ENCODE data around the gene TTBK2. TPM values are rescaled to one million over a fixed set of nuclear protein-coding genes. Genes with fewer than 3 reads are reported as not detected.

TTBK2 gene
- total RNA-seq, 1 experiment from 2014 or later: 10.6 TPM

GRCh38 chr15:42695527-42696071 lies 225.0 kb downstream of the TTBK2 start:
- Histone ChIP-seq H4K8ac (replicated peaks; ENCODE audit: insufficient read length, low read depth, low read length) (no peak overlapping the region), H2BK15ac (ENCODE audit: low read depth, low read length) (no peak overlapping the region), H2BK20ac (ENCODE audit: low read depth, low read length, poor library complexity, severe bottlenecking) (no peak overlapping the region), H3K23ac (ENCODE audit: insufficient read length, low read depth, low read length) (no peak overlapping the region), H3K27ac (ENCODE audit: insufficient read length, low read depth, low read length) (no peak overlapping the region), H4K5ac (ENCODE audit: insufficient read length, low read depth, low read length) (no peak overlapping the region), H3K4me1 (ENCODE audit: insufficient read depth, low read length) (no peaks in the 10 kb centered on the region), H4K91ac (ENCODE audit: insufficient read length, low read depth, low read length) (no peak overlapping the region), H3K27me3 (ENCODE audit: insufficient read depth, low read length) (no peaks in the 10 kb centered on the region), H3K18ac (ENCODE audit: insufficient read length, low read depth, low read length) (no peak overlapping the region), H3K4me2 (ENCODE audit: insufficient read depth, insufficient read length, low read length) (no peak overlapping the region), H2AK5ac (ENCODE audit: insufficient read length, low read length) (no peak overlapping the region), H2AFZ (ENCODE audit: low read length) (no peak overlapping the region), H3K9me3 (ENCODE audit: control insufficient read depth, low read depth, low read length) (no peaks in the 10 kb centered on the region), H3T11ph (ENCODE audit: low read length) (no peak overlapping the region), H4K20me1 (ENCODE audit: control insufficient read depth, insufficient read depth, insufficient read length) (no peaks in the 10 kb centered on the region), H3K4ac (ENCODE audit: low read depth, low read length) (no peak overlapping the region), H2BK5ac (ENCODE audit: insufficient read length, low read length) (no peak overlapping the region), H2BK12ac (ENCODE audit: insufficient read length, low read depth, low read length) (no peak overlapping the region), H3K56ac (ENCODE audit: insufficient read length, low read depth, low read length) (no peak overlapping the region), H2BK120ac (ENCODE audit: low read depth, low read length, poor library complexity, severe bottlenecking) (no peak overlapping the region), H3K23me2 (ENCODE audit: insufficient read length, low read depth, low read length, poor library complexity, severe bottlenecking) (no peaks in the 10 kb centered on the region), H3K79me1 (ENCODE audit: insufficient read depth, low read depth, low read length, poor library complexity, severe bottlenecking) (no peaks in the 10 kb centered on the region), H3K9ac (ENCODE audit: extremely low read depth, insufficient read length, low read length) (no peak overlapping the region), H3K79me2 (ENCODE audit: insufficient read depth, low read length) (no peaks in the 10 kb centered on the region), H3K14ac (ENCODE audit: insufficient read depth, low read length) (no peak overlapping the region; the same call in 1 of the 2 replicates)
- H3K27ac Mint-ChIP-seq: no peak overlapping the region; a peak in 1 of 7 replicates
- no CpG with 5 or more reads among the region's 6 CpGs for WGBS (ENCODE audit: extremely low coverage, insufficient read length, low lambda C conversion rate)
- no peak for TF ChIP-seq CTCF (conservative IDR thresholded peaks at IDR 0.05)
- H3K9me3 Mint-ChIP-seq: peaks cover 3% of the 10 kb centered on the region in 2 experiments; a peak in 2 of 5 replicates
- H3K27me3 Mint-ChIP-seq (ENCODE audit: low read depth): no peaks in the 10 kb centered on the region
- no peak for DNase-seq
- H3K4me3 Mint-ChIP-seq: no peak overlapping the region
- peaks cover 6 to 19% (median 9%) of the 10 kb centered on the region in 3 experiments; a peak in 6 of 7 replicates for H3K36me3 Mint-ChIP-seq (ENCODE audit: insufficient read depth in 1 of 3, low read depth in 3 of 3)
- peaks cover 0 to 3% of the 10 kb centered on the region in 2 experiments; a peak in 1 of 4 replicates for H3K4me1 Mint-ChIP-seq

Data from H9 (cell line).